Type B pancreatic cell (in vitro differentiated cells): ENCODE data around the gene ZNF33A. TPM values are rescaled to one million over a fixed set of nuclear protein-coding genes. Genes with fewer than 3 reads are reported as not detected.
"Not testable (repeated sequence)": the region's sequence is repeated elsewhere in the genome, so short reads cannot be mapped to it uniquely, and the experiment has no call there.

Experiments used
- DNase-seq: peaks from one replicate; pipeline ENCODE4 v3.0.0; 2021; ENCODE audit warnings: mixed read lengths; ENCODE audit not compliant: unreplicated experiment; ENCODE audit errors: extremely low spot score
- H3K27ac Mint-ChIP-seq: 2 replicates; pipeline ENCODE4 v1.8.0; 2021; ENCODE audit warnings: mild to moderate bottlenecking, mixed read lengths
- H3K27me3 Mint-ChIP-seq: 2 replicates; pipeline ENCODE4 v1.8.0; 2021; ENCODE audit warnings: mixed read lengths
- H3K36me3 Mint-ChIP-seq: 2 replicates; pipeline ENCODE4 v1.8.0; 2021; ENCODE audit warnings: mixed read lengths
- H3K4me1 Mint-ChIP-seq: one replicate; pipeline ENCODE4 v1.8.0; 2021; ENCODE audit warnings: mixed read lengths; ENCODE audit not compliant: unreplicated experiment
- H3K4me3 Mint-ChIP-seq: 2 replicates; pipeline ENCODE4 v1.8.0; 2021; ENCODE audit warnings: mild to moderate bottlenecking, mixed read lengths
- H3K9me3 Mint-ChIP-seq: 2 replicates; pipeline ENCODE4 v1.8.0; 2021; ENCODE audit warnings: mixed read lengths
- total RNA-seq: library from RNA; stranded (reverse); gene quantifications from 2 replicates; pipeline ENCODE4 v1.2.1, GENCODE V29; 2021; ENCODE audit warnings: low replicate concordance
- TF ChIP-seq, protein P1 (sequence below): fragments of 200-600 bp; sonication (generic); conservative IDR thresholded peaks from 2 replicates; pipeline ENCODE4 v1.5.0; 2021; ENCODE audit warnings: antibody characterized with exemption, mild to moderate bottlenecking

The ZNF33A gene
- total RNA-seq, 1 donor from 2014 or later, result 32.2 TPM

DNA sequence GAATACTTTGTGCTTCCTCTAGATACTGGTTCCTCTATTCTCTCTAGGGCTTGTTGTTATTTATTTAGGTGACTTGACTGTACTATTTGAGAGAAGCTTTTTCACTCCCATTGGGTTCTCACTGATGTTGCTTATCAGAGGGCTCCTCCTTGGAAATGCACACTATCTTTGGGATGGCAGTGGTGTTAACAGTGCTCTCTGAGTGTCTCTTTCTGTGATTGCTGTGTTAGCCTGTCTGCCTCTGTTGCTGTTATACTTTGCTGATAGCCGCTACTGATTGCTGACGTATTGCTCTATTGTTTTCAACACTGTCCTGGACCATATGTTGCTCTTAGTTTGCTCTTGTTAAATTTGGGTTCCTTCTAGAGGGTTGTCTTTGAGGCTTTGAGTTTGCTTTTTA lies 34.7 kb downstream of the ZNF33A start:
- H3K4me1 Mint-ChIP-seq, result no peaks in the 10 kb centered on the region
- H3K36me3 Mint-ChIP-seq, result peaks cover 65% of the 10 kb centered on the region
- TF ChIP-seq, protein P1, sequence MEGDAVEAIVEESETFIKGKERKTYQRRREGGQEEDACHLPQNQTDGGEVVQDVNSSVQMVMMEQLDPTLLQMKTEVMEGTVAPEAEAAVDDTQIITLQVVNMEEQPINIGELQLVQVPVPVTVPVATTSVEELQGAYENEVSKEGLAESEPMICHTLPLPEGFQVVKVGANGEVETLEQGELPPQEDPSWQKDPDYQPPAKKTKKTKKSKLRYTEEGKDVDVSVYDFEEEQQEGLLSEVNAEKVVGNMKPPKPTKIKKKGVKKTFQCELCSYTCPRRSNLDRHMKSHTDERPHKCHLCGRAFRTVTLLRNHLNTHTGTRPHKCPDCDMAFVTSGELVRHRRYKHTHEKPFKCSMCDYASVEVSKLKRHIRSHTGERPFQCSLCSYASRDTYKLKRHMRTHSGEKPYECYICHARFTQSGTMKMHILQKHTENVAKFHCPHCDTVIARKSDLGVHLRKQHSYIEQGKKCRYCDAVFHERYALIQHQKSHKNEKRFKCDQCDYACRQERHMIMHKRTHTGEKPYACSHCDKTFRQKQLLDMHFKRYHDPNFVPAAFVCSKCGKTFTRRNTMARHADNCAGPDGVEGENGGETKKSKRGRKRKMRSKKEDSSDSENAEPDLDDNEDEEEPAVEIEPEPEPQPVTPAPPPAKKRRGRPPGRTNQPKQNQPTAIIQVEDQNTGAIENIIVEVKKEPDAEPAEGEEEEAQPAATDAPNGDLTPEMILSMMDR, result no peak
- peaks cover 17% of the 10 kb centered on the region for H3K9me3 Mint-ChIP-seq
- H3K4me3 Mint-ChIP-seq, result no peak overlapping the region
- no peaks in the 10 kb centered on the region for H3K27me3 Mint-ChIP-seq
- DNase-seq, result no peak
- no peak overlapping the region for H3K27ac Mint-ChIP-seq

GRCh38 chr10:38047666-38048065 lies 37.2 kb downstream of the ZNF33A start:
- H3K4me3 Mint-ChIP-seq, result no peak overlapping the region
- TF ChIP-seq, protein P1, result no peak
- no peaks in the 10 kb centered on the region for H3K4me1 Mint-ChIP-seq
- peaks cover 62% of the 10 kb centered on the region for H3K36me3 Mint-ChIP-seq
- no peak overlapping the region for H3K27ac Mint-ChIP-seq
- no peaks in the 10 kb centered on the region for H3K27me3 Mint-ChIP-seq
- DNase-seq, result no peak
- H3K9me3 Mint-ChIP-seq, result peaks cover 20% of the 10 kb centered on the region

- DNase-seq, result no peak
- Mint-ChIP-seq H3K4me1 (no peaks in the 10 kb centered on the region), H3K27ac (no peak overlapping the region), H3K4me3 (no peak overlapping the region), H3K9me3 (peaks cover 38% of the 10 kb centered on the region), H3K36me3 (peaks cover 71% of the 10 kb centered on the region), H3K27me3 (no peaks in the 10 kb centered on the region)
- TF ChIP-seq, protein P1, result no peak
Observed at GRCh38 chr10:38050212-38050611, 39.7 kb downstream of the ZNF33A start.

GRCh38 chr10:38054361-38054797 lies 43.9 kb downstream of the ZNF33A start:
- Mint-ChIP-seq H3K4me3 (no peak overlapping the region), H3K4me1 (no peaks in the 10 kb centered on the region), H3K27ac (no peak overlapping the region), H3K27me3 (no peaks in the 10 kb centered on the region), H3K9me3 (peaks cover 47% of the 10 kb centered on the region), H3K36me3 (peaks cover 77% of the 10 kb centered on the region)
- DNase-seq, result no peak
- TF ChIP-seq, protein P1, result no peak

DNA sequence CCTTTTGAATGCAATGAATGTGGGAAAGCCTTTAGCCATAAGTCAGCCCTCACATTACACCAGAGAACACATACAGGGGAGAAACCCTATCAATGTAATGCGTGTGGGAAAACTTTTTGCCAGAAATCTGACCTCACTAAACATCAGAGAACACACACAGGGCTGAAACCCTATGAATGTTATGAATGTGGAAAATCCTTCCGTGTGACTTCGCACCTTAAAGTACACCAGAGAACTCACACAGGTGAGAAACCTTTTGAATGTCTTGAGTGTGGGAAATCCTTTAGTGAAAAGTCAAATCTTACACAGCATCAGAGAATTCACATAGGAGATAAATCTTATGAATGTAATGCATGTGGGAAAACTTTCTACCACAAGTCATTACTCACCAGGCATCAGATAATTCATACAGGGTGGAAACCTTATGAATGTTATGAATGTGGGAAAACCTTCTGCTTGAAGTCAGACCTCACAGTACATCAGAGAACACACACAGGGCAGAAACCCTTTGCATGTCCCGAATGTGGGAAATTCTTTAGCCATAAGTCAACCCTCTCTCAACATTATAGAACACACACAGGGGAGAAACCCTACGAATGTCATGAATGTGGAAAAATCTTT lies 44.9 kb downstream of the ZNF33A start:
- H3K27ac Mint-ChIP-seq, H3K4me1 Mint-ChIP-seq, H3K4me3 Mint-ChIP-seq, DNase-seq, H3K27me3 Mint-ChIP-seq: not testable (repeated sequence)
- H3K36me3 Mint-ChIP-seq, result peaks cover 78% of the 10 kb centered on the region
- peaks cover 47% of the 10 kb centered on the region for H3K9me3 Mint-ChIP-seq

DNA sequence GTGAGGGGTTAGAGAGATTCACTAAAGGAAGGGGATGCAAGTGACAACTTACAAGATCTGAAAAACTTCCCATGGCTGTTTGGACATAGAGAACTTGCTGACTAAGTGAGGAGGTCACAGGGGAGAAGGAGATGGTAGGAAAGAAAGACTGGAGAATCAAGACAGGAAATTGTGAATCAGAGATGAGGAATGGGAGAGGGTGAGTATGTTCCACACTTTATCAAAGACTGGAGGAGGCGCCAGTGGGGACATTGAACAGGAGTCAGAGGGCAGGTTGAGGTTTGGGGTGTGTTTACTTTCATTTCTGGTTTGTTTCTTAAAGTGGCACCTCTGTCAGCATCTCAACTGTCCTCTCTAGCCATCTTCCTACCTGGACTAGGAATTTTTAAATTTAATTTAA lies 59.2 kb downstream of the ZNF33A start:
- not testable (repeated sequence) for H3K27ac Mint-ChIP-seq, DNase-seq, H3K9me3 Mint-ChIP-seq, H3K36me3 Mint-ChIP-seq, H3K27me3 Mint-ChIP-seq, H3K4me3 Mint-ChIP-seq, H3K4me1 Mint-ChIP-seq

- H3K4me1 Mint-ChIP-seq, result no peaks in the 10 kb centered on the region
- peaks cover 9% of the 10 kb centered on the region for H3K9me3 Mint-ChIP-seq
- no peaks in the 10 kb centered on the region for H3K27me3 Mint-ChIP-seq
- no peak overlapping the region for H3K27ac Mint-ChIP-seq
- H3K36me3 Mint-ChIP-seq, result no peaks in the 10 kb centered on the region
- no peak for DNase-seq
- TF ChIP-seq, protein P1, result no peak
- H3K4me3 Mint-ChIP-seq, result no peak overlapping the region
Observed at GRCh38 chr10:38070501-38070900, 60.0 kb downstream of the ZNF33A start.
